Activated CD8-positive, alpha-beta memory T cell treated with anti-CD3 and anti-CD28 coated beads for 36 hours (primary cell): Measurements from ENCODE around the gene ASB15. TPM values are rescaled to one million over a fixed set of nuclear protein-coding genes. Genes with fewer than 3 reads are reported as not detected.

Source experiments
- CTCF ChIA-PET: fragments of 350-600 bp; sonication (Branson Sonifier 250); formaldehyde crosslinking; loops from one replicate; lab custom pipeline; 2021; ENCODE audit warnings: antibody characterized with exemption; lab: Charles Lee
- POLR2A ChIA-PET: fragments of 350-600 bp; sonication (Branson Sonifier 250); formaldehyde crosslinking; loops from one replicate; lab custom pipeline; 2021; ENCODE audit warnings: antibody characterized with exemption; lab: Charles Lee
- total RNA-seq, 2 experiments: library from RNA; stranded (reverse); gene quantifications; one replicate each; pipeline ENCODE4 v1.2.3, GENCODE V29; 2021

The ASB15 gene
- total RNA-seq, 2 experiments from 2014 or later, result not detected

GRCh38 chr7:123681561-123681960, 79.9 kb downstream of the ASB15 start:
- ChIA-PET POLR2A (no interaction called here), CTCF (no interaction called here)

GRCh38 chr7:123682690-123683089, 81.1 kb downstream of the ASB15 start:
- ChIA-PET POLR2A (no interaction called here), CTCF (interaction anchor here (0.9 kb wide), 1 partner anchor 8 kb away, joined by 5 read pairs; no protein-coding TSS in a partner anchor)

- ChIA-PET CTCF (no interaction called here), POLR2A (no interaction called here)
These were observed 85.5 kb downstream of the ASB15 start for GRCh38 chr7:123687161-123687560.

- ChIA-PET POLR2A (no interaction called here), CTCF (no interaction called here)
These were observed 86.1 kb downstream of the ASB15 start for GRCh38 chr7:123687727-123688126.

Other genes with a start within 250 kb of the ASB15 start
- under 1 TPM in 1 of 2 experiments, not detected in 1; 0.13 TPM for gene IQUB, start 67.2 kb upstream of the ASB15 start, total RNA-seq
- gene NDUFA5, start 44.0 kb upstream of the ASB15 start, total RNA-seq, result 10 to 100 TPM; 56.9 to 64.4 TPM
- gene LMOD2, start 54.0 kb downstream of the ASB15 start, total RNA-seq, result not detected
- 1 to 10 TPM; 5.7 to 6.4 TPM for gene WASL, start 147.2 kb downstream of the ASB15 start, total RNA-seq
- not detected for gene HYAL4, start 243.3 kb downstream of the ASB15 start, total RNA-seq